Measurements from ENCODE around the gene TRPT1. TPM values are rescaled to one million over a fixed set of nuclear protein-coding genes. Genes with fewer than 3 reads are reported as not detected.

Gene TRPT1
- total and polyA plus RNA-seq, 9 of the 15 experiments (the other 6 are each of a cell fraction or from before 2014, with no cell fraction given): 4.6 to 41.7 (median 23.1) TPM

DNA sequence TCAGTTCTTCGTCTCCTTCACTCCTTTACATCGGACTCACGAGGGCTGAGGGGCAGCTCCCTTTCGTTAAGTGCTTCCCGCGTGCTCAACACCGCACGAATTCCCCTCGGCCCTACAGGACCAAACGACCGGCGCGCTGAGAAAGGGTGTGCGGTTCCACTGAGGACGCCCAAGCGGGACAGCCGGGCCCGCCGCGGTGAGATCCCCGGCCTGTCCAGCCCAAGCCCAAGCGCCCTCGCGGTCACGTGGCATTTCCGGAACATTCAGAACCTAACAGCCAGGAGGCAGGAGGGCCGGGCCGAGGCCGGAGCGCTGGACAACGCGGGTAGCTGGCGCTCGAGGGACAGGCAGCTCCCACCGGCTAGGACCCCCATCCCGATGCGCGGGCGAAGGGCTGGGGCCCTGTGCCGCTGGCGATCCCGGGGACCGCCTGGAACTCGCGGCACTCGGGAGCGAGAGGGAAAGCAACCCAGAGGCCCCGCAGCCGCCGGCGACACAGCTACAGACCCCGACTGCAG, 40.8 kb downstream of the TRPT1 start (continued):
- TF ChIP-seq ZNF280B (CRISPR knock-in tag; IDR thresholded peaks at IDR 0.05): no peak
- no peak for TF ChIP-seq MAFG (tag; conservative IDR thresholded peaks at IDR 0.05)
- peak; percentile 83 for TF ChIP-seq BHLHE40 (IDR thresholded peaks at IDR 0.05; ENCODE audit: low read length)
- no peak for TF ChIP-seq ZNF239 (CRISPR knock-in tag; IDR thresholded peaks at IDR 0.05)
- TF ChIP-seq, protein P1, sequence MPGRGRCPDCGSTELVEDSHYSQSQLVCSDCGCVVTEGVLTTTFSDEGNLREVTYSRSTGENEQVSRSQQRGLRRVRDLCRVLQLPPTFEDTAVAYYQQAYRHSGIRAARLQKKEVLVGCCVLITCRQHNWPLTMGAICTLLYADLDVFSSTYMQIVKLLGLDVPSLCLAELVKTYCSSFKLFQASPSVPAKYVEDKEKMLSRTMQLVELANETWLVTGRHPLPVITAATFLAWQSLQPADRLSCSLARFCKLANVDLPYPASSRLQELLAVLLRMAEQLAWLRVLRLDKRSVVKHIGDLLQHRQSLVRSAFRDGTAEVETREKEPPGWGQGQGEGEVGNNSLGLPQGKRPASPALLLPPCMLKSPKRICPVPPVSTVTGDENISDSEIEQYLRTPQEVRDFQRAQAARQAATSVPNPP (IDR thresholded peaks at IDR 0.05; ENCODE audit: borderline replicate concordance, insufficient read depth, insufficient read length): no peak
- no peak for TF ChIP-seq ZC3H11A (IDR thresholded peaks at IDR 0.05; ENCODE audit: low read depth, low read length)
- TF ChIP-seq MCM2 (IDR thresholded peaks at IDR 0.05; ENCODE audit: low read depth): no peak
- no peak for TF ChIP-seq FOS (IDR thresholded peaks at IDR 0.05; ENCODE audit: extremely low read depth, insufficient read length)
- no peak for TF ChIP-seq MAFK (IDR thresholded peaks at IDR 0.05; ENCODE audit: low read length)
- TF ChIP-seq, protein P2, sequence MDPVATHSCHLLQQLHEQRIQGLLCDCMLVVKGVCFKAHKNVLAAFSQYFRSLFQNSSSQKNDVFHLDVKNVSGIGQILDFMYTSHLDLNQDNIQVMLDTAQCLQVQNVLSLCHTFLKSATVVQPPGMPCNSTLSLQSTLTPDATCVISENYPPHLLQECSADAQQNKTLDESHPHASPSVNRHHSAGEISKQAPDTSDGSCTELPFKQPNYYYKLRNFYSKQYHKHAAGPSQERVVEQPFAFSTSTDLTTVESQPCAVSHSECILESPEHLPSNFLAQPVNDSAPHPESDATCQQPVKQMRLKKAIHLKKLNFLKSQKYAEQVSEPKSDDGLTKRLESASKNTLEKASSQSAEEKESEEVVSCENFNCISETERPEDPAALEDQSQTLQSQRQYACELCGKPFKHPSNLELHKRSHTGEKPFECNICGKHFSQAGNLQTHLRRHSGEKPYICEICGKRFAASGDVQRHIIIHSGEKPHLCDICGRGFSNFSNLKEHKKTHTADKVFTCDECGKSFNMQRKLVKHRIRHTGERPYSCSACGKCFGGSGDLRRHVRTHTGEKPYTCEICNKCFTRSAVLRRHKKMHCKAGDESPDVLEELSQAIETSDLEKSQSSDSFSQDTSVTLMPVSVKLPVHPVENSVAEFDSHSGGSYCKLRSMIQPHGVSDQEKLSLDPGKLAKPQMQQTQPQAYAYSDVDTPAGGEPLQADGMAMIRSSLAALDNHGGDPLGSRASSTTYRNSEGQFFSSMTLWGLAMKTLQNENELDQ (CRISPR knock-in tag; IDR thresholded peaks at IDR 0.05; ENCODE audit: borderline replicate concordance): no peak
- no peak for TF ChIP-seq ZNF253 (CRISPR knock-in tag; conservative IDR thresholded peaks at IDR 0.05)
- TF ChIP-seq TCF7 (IDR thresholded peaks at IDR 0.05; ENCODE audit: borderline replicate concordance): no peak
- TF ChIP-seq NFIC (IDR thresholded peaks at IDR 0.05): peak; percentile 46
